NCI-H2171 treated with DMSO at 0.1 percent for 48 hours (cell line): ENCODE measurements around the gene BICC1.
A peak's percentile ranks its signal among the peaks of the same experiment; 100 is the strongest.

Experiments used
- DNase-seq: peaks from one replicate; lab custom pipeline; 2025; lab: John Stamatoyannopoulos, UW

The BICC1 gene

DNA sequence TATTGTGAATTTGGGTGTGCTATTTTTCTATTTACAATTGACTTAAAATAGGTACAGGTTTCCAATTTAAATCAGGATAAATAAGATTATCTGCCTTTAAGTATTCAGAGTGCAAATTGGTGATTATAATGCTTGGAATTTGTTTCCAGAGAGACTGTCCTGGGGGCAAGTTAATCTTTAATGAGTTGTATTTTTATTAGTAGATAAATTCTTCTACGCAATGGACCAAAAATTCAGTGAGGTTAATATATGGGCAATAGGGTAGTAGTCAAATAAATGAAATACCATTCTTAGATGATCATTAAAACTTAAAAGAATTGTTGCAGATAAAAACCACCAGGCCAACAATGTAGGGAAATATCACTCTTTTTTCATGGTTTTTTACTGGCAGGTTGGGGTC lies 3.4 kb downstream of the BICC1 start:
- no peak for DNase-seq

DNA sequence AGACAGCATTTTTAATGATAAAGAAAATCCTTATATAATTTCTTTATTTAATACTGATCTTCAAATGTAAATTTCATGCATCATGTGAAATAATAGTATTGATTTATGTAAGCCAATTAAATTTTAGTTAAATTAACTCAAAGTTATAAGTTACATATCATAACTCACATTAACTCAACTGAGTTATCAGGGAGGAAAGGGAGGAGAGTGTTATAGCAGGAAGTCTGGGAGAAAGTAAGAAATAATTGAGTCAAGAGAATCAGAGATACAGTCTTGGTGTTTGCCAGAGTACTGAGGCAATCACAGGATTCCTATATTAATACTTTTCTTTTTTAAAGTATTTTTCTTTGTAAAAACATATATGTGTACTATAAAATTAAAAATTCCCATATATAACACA lies 4.0 kb downstream of the BICC1 start:
- no peak for DNase-seq

DNA sequence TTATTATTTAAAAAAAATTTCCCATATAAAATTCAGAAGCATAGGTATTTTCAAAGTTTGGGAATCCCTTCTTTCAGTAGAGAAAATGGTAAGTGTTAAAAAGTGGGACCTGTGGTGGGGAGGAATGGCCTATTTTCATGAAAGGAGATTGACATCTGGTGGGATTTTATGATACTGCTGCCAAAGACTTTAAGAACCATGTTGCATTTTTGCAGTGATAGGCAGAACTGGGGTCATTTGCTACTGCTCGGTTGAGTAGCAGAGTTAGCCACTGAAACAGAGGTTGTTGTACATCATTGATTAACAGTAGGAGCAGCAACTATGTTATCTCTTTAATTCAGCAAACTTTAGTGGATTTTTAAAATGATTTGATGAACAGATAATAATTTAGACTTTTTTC lies 4.4 kb downstream of the BICC1 start:
- DNase-seq = no peak

DNA sequence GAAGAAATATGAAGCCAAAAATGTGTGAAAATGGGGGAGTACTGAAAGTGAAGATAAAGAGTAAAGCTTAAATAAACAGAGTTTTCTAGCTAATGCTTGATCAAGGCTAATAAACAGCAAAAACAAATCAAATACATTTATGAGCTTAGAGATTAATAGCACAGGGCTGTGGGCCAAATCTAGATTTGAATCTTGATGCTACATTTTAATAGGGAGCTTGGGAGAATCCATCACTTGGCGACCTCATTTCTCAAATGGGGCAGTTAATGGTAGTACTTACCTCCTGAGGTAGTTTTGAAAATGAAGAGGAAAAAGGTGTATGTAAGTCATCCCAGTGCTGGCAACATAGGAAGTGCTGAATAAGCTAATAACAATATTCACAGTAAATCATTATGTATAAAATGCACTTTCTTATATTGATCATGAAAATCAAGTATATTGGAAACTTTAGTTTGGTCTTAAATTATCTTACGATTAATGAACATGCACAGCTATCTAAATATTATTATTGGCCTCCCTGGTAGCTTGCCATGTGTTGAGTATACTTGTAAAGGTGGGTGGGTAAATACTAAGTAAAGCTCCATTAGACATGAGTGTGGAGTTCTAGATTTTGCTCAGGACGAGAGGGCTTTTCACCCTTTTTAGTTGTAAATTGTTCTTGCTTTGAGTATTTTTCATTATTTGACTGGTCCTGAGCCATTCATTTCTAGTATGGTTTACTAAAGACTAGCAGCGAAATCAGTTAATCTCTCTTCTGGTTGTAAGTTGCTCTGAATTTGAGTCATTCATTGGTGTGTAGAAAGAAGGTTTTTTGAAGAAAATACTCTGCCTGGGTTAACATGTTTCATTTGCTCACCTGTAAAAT lies 5.1 kb downstream of the BICC1 start:
- DNase-seq = no peak

DNA sequence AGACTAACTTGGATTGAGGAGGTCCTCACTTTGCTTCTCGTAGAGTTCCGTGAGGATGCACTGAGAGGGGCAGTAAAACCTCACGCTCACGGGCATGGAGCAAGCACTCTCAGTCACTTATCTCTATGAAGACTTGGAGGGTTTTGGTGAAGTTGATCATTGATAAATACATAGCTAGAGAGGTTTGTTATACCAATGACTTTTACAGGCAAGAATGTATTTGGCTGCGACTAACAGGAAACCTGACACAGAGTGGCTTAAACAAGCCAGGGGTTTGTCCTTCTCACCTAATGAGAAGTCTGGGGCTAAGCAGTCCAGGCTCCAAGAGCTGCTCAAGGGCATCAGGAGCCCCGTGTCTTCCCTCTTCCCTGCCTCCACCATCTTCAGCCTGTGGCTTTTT lies 6.1 kb downstream of the BICC1 start:
- DNase-seq = no peak

DNA sequence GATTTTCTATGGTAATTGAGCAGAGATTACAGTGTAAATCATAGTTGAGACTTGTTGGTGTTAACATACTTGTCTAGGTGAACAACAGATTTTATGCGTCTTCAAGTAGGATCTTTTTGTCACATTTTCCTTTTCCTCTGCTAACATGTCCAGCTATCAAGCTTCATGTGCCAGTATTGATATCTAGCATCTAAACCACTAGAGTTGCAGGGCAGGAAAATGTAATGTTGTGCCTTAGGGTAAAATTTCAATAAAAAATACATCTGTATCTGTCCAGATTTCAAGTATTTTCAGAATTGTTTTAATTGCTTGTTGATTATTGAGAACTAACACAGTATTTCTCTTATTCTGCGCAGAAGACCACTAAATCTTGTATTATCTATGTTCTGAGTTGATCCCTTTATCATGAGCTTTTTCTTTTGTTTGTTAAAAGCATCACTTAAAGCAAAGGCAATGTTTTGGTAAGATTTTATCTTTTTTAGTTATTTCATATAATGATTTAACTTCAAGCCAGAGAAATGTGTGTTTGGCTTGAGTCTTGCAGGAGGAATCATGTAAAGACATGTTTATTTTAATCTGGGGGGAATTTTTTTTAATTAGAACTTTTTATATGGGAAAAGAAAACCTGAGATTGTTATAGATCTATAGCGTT lies 16.5 kb downstream of the BICC1 start:
- no peak for DNase-seq

DNA sequence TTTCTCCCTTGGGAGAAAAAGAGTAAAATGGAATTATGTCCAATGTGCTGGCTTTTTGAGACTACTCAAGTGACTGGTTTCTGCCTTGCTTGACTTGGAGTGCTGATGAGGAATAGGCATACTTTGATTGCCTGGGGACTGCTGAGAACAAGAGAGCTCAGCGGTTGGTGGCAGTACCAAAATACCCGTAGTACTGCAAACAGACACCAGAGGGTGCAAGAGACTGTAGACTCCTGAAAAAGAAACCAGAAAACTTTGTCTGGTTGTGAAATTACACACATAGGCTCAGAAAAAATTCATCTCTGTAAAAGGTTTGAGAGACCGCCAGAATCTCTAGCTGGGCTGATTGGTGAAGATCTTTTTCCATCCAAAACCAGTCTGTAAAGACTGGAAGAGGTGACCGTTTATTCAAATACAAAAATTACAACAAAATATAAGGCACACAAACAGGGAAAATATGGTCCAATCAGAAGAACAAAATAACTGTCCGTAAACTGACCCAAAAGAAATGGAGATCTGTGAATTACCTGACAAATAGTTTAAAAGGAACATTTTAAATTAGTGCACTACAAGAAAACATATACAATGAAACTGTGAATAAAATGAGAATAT lies 18.5 kb downstream of the BICC1 start:
- DNase-seq = peak; percentile 35

DNA sequence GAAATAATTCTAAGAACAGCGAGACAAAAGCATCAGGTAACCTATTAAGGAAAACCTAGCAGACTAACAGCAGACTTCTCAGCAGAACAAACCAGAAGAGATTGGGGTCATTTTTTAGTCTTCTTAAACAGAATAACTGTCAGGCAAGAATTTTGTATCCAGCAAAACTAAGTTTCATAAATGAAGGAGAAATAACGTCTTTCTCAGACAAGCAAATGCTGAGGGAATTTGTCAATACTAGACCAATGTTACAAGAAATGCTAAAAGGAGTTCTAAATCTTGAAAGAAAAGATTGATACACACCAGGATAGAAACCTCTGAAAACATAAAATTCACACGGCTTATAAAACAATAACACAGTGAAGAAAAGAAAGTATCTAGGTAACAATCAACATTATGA lies 22.6 kb downstream of the BICC1 start:
- no peak for DNase-seq

DNA sequence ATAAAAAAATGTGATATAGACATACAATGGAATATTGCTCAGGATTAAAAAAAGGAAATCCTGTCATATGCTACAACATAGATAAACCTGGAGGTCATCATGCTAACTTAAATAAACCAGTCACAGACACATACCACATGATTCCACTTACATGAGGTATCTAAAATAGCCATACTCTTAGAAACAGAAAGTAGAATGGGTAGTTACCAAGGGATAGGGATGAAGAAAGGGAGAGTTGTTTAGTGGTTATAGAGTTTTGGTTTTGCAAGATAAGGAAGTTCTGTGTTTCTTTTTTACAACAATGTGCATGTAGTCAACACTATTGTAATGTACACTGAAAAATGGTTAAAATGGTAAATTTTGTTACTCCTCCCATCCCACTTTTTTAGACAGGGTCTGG lies 30.5 kb downstream of the BICC1 start:
- DNase-seq = no peak

DNA sequence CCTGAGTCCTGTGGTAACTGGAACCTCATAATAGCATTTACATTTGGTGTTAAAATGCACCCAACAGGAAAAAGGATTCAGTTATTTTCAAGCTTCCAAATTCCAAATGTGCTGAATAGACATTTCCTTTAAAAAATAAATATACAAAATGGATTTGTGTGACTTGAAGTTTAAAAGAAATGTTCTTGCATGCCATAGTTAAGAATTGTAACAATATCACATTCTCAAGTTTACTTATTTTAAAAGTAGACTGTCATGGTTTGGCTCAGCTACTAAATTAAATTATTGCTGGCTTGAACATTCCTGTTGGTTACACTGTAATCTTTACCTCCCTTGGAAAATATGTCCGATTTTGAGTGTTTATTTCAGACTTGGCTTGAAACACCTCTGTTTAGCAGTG lies 31.5 kb downstream of the BICC1 start:
- no peak for DNase-seq

DNA sequence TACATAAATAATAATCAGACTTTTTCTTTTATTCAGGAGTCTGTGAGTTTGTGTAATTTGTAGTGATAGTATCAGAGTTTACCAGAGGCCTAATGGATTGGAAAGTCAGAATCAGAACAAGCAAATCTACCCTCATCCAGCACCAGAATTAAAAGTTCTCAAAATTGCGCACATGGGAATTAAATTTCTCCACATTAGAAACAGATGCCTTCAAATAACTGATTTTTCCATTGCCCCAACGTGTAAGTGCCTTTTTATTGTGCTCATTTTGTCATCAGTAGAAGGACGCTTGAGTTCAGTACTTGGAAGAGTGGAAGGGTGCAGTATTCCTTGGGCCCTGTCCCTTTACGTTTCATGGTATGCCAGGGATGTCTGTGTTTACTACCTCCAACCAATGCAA lies 32.8 kb downstream of the BICC1 start:
- DNase-seq = no peak

DNA sequence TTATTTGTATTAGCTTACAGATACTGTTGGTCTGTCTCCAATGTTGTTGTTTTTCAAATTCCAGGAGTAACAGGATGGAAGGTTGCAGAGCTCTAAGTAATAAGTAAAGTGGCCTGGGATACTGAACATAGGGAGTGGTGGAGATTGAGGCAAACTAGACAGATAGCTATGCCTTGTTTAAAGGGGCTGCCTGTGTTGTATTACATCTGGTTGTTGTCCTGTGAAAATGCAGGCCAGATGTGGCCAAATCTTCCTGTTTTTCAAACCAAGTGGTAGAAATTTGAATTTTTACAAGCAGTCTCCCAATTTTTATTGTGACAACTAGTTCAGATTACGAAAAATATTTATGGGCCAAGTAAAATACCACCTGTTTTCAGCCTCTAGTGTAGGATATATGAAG lies 33.5 kb downstream of the BICC1 start:
- DNase-seq = no peak

DNA sequence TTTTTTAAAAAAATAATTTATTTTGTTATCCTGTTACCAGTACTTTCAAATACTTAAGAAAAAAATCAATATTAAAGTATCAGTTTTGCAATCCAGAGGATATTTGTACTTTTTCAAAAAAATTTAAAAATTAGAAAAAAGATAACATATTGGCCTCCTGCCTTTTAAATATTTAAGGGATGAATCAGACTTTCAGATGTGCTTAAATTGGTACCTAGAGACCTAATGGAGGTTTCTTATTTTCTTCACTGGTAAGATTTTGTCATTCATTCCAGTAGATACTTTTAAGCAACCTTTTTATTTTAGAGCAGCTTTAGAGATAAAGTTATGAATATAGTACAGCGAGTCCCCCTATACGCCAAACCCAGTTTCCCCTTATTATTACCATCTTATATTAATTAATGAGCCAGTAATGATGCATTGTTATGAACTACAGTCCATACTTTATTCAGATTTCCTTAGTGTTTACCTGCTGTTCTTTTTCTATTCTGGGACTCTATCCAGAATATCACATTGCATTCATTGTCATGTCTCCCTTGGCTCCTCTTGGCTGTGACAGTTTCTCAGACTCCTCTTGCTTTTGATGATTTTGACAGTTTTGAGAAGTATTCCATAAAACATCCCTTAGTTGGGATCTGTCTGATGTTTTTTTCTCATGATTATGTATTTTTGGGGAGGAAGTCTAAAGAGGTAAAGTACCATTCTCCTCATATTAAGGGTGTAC lies 34.2 kb downstream of the BICC1 start:
- DNase-seq = no peak

DNA sequence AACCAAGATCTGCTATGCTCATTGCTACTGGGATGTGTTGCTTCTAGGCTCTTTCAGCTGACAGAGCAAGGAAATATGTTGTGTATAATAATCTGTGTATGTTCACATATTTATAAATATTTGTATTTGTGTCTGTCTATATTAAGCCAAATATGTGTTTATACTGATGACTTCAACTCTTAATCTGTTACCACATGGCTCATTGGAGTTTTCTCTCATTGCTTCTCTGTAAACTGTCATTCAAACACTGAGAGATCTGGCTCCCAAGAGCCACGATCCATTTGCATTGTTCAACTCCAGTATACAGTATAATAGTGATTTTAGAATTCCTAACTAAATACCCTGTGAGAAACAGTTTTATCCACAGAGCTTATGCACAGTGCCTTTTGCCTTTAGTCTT lies 35.3 kb downstream of the BICC1 start:
- no peak for DNase-seq

DNA sequence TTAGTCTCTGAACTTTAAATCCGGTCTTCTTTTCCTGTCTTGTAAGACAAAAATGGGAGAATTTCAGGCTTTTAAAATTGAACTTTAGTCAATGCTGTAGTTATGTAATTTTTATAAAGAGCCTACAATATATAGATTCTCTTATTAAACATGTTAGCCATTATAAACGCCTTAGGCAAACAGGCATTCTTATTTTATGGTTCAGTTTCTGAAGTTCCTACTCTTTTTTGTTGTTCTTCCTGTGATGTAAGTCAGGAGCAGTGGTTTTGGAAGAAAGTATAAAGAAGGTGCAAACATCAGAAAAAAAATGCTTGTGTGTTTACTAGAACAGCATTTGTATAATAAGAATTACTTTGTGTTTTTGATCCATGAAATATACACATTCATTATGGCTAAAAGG lies 41.6 kb downstream of the BICC1 start:
- DNase-seq = no peak

DNA sequence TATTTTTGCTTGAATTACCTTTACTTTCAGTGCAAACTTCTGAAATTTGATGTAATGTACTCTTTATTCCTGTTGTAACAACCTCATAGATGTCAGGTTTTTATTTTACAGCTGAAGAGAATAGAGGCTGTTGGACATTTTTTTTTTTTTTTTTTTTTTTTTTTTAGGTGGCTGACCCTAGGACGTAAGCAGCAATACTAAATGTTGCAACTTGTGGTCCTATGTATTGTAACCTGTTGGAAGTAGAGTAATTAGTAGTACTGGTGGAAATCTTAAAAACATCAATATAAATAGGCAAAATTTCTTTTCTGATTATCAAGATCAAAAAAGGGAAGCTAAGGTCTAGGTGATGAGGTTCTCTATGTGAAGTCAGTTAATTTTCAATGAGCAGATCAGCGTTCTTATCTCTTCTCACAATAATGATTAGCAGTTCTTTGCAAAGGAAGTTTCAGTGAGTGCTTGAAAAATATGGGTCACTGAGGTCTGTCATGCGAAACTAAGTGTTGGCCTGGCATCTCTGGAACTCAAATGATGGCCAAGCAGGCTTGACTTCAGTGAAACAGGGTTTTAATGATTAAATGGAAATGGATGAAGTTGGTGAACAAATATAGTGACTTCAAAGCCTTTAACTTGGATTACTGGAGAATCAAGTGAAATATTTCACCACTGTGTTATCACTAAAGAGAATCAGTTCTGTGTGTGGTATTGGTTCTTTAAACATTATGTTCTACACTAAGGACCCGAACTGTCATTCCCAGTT lies 42.7 kb downstream of the BICC1 start:
- DNase-seq = no peak

DNA sequence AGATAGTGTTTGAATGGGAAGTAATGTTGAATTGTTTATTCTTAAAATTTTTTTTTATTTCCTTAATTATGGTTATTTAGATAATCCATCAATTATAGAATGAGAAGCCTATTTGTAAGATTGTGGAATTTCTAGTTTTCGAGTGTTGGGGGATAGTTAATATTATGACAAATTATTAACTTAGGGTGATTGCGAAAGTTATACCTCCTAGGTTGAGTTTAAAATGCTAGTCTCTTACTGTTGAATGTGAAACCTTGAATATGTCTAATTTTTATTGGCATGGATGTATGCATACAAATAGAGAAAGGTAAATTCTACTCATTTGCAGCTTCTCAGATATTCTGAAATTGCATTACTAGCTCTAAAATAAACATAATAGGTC lies 43.2 kb downstream of the BICC1 start:
- DNase-seq = no peak

DNA sequence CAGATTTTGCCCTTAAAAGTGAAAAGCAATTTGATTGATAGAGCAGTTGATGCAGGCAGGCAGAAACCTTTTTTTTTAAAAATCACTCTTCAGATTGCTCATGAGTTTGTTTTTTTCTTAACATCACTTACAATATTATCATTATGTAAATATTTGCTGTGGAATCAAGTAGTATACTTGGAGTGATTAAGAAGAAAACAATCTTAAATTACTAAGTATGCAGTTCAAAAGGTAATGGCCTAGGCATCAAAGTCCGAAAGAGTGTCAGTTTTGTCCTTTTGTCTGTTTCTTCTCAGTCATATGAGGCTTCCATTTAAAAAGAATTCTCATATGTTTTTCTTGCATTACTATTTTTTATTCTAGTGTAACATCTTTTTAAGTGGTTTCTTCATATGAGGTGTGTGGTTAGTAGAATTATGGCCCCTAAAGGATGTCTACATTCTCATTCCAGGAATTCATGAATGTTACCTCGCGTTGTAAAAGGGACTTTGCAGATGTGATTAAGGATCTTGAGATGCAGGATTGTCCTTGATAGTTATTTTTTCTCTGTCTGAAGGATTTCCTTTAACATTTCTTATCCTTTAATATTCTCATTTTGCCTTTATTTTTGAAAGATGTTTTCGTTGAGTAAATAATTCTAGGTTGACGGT lies 44.0 kb downstream of the BICC1 start:
- no peak for DNase-seq

DNA sequence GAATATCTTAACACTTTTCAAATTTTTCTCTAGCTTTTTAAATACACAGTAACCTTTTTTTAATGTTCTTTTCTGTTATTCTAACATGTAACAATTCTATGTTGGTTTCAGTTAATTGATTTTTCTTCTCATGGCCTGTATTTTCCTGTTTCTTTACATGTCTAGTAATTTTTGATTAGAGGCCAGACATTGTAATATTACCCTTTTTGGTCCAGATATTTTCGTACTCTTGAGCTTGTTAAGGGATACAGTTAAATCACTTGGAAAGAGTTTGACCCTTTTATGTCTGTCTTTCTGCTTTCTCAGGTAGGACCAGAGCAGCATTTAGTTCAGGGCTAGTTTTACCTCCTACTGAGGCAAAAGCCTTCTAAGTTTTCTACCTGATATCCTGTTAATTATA lies 45.0 kb downstream of the BICC1 start:
- no peak for DNase-seq

DNA sequence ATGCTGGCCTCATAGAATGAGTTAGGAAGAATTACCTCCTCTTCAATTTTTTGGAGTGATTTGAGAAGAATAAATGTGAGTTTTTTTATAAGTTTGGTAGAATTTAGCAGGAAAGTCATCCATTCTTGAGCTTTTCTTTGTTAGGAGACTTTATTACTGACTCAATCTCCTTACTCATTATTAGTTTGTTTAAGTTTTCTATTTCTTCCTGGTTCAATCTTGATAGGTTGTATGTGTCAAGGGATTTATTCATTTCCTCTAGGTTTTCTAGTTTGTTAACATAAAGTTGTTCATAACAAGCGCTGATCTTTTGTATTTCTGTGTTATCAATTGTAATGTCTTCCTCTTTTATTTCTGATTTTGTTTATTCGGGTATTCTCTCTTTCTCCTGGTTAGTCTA lies 47.4 kb downstream of the BICC1 start:
- no peak for DNase-seq

DNA sequence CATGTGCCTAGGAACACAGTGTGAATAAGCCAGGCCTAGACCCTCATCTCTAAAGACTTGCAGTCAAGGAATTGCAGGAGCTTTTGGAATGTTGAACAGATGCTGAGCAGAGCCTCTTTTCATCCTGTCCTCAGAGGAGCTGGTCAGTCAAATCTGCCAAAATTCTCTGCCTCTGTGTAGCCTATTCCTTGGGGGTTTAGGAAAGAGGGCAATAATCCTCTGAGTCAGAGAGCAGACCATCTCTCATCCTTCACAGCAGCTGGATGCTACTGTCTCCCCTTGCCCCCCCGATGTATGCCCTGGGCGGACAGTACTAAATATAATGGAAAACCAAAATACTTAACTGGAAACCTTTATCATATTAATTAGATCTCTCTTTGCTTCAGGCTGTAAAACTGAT lies 52.6 kb downstream of the BICC1 start:
- no peak for DNase-seq

DNA sequence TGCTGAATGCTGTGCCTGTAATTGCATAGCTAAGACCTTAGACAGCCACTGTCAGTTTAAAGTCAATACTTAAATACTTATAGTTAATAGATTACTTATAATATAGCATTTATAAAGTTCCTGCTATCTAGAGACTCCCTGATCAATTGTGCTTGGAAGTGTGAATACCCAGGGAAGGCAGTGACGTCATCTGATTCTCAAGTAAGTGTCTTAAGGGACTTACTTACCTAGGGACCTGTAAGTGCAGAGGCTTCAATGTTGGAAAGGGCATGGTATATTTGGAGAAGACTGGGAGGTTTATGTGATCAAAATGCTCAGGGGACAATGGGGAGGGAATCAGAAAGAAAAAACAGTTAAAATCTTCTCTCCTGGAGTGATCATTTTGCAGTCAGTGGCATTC lies 55.0 kb downstream of the BICC1 start:
- DNase-seq = no peak
